Spinal cord (tissue), 10 donors: ENCODE measurements around the gene SYMPK. TPM values are rescaled to one million over a fixed set of nuclear protein-coding genes. Genes with fewer than 3 reads are reported as not detected.

Source experiments
- DNase-seq, 6 donors: peaks; one replicate each; pipeline versions ENCODE4 v3.0.0 to v3.0.0-alpha.2; 2013 to 2015; ENCODE audit warnings: low spot score in 6 of 6, low read depth in 4 of 6
- H3K27ac ChIP-seq: one replicate; pipeline ENCODE4 v1.5.1; 2013; ENCODE audit warnings: low read depth, low read length, control low read depth
- H3K27me3 ChIP-seq: one replicate; pipeline ENCODE4 v1.6.1; 2013; ENCODE audit warnings: low read length; ENCODE audit not compliant: control insufficient read depth, insufficient read depth
- H3K36me3 ChIP-seq: one replicate; pipeline ENCODE4 v1.6.1; 2013; ENCODE audit warnings: low read length; ENCODE audit not compliant: control insufficient read depth, insufficient read depth
- H3K4me1 ChIP-seq: one replicate; pipeline ENCODE4 v1.6.1; 2013; ENCODE audit warnings: low read length; ENCODE audit not compliant: control insufficient read depth, insufficient read depth
- H3K4me3 ChIP-seq: one replicate; pipeline ENCODE4 v1.5.1; 2013; ENCODE audit warnings: low read depth, low read length, control low read depth
- H3K9me3 ChIP-seq: one replicate; pipeline ENCODE4 v1.6.1; 2013; ENCODE audit warnings: low read length; ENCODE audit not compliant: control insufficient read depth, insufficient read depth
- WGBS: methylation state at CpG from one replicate; pipeline ENCODE4 v1.1.5; 2013; ENCODE audit warnings: missing lambda C conversion rate; ENCODE audit not compliant: insufficient coverage; 5-methylcytosine and 5-hydroxymethylcytosine counted together
- polyA plus RNA-seq, 2 donors: library from polyadenylated mRNA; unstranded; fragments of 120-200 nt; gene quantifications; one replicate each; pipeline ENCODE4 v1.2.1, GENCODE V29; 2013; ENCODE audit not compliant: insufficient read length in 2 of 2
- total RNA-seq, 2 donors: library from RNA; depleted of rRNA in 1 of 2; stranded (reverse); fragments of 120-200 nt in 1 of 2; fragments of >200 nt in 1 of 2; gene quantifications; one replicate each; pipeline versions ENCODE4 v1.2.3 to v1.2.4, GENCODE V29; 2013 to 2014
- donor health status: healthy.

SYMPK gene
- total and polyA plus RNA-seq, 4 donors = 23.2 to 63.9 (median 45.5) TPM

DNA sequence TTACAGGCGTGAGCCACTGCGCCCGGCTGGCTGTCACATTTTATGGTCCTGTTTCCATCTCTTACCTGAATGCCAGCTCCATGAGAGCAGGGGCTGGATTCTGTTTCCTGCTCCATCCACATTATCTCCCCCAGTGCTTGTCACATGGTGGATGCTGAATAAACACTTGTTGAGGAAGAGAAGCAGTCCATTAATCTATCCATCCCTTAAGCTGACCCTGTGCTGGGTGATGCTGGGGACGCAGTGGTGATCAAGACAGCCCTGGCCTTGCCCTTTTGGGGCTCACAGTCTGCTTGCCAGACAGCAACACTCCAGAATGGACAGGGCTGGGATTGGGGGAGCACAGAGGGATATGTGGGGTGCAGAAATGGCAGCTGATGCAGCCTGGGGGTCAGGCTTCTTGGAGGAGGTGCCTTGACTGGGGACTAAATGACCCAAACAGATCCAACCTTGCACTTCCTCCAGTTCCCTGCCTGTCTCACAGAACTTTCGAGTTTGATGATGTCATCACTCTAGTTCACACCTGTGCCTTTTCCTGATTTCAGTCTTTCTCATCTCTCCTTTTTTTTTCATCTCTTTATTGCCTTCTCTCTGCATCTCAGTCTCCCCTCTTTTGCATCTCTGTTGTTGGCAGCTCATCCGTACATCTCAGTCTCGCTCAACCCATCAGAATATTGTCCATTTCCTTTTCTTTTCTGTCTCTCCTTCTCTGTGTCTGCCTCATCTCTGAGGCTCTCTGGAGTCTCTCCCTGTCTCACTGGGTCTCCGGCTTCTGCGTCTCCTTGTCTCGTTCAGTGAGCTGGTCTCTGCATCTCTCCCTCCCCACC lies 18.3 kb upstream of the SYMPK start:
- H3K9me3 ChIP-seq = no peaks in the 10 kb centered on the region
- 78% methylated on average over 10 of the region's 10 CpGs for WGBS

DNA sequence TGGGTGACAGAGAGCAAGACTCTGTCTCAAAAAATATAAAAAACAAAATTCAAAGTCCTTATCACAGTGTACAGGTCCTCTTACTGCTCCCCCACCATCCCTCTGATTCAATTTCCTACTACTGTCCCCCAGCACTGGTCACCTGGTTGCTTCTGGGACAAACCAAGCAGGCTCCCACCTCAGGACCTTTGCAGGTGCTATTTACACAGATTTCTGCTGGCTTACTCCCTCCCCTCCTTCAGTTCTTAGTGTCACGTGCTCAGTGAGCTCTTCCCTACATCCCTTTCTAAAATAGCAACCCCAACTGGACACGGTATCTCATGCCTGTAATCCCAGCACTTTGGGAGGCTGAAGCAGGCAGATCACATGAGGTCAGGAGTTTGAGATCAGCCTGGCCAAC lies 17.0 kb upstream of the SYMPK start:
- Histone ChIP-seq H3K27ac (no peak overlapping the region), H3K36me3 (peaks cover 35% of the 10 kb centered on the region), H3K4me3 (no peak overlapping the region), H3K27me3 (peaks cover 11% of the 10 kb centered on the region), H3K4me1 (peaks cover 45% of the 10 kb centered on the region), H3K9me3 (no peaks in the 10 kb centered on the region)
- DNase-seq = no peak
- WGBS = 83% methylated on average over 2 of the region's 2 CpGs

More for the DNA sequence above, 18.3 kb upstream of the SYMPK start:
- peaks cover 49% of the 10 kb centered on the region for H3K4me1 ChIP-seq
- H3K36me3 ChIP-seq = peaks cover 38% of the 10 kb centered on the region
- peaks cover 9% of the 10 kb centered on the region for H3K27me3 ChIP-seq
- H3K27ac ChIP-seq = no peak overlapping the region
- DNase-seq = no peak
- H3K4me3 ChIP-seq = no peak overlapping the region

DNA sequence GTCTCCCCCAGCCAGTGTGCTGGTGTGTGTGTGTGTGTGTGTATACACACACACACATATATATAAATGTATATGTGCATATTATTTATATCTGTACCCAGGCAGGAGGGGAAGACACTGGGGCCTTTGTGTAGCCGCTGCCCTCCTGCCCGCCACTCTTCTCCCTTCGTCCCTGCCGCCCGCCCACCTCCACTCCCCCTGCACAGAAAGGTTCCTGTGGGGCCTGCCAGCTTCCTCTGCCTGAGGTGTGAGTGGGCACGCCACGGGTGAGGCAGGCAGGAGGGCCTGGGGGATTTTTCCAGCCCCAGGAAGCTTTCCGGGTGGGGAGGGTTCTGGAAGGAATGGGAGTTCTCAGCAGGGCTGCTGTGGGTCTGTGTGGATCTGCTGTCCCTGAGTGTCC lies 16.1 kb upstream of the SYMPK start:
- DNase-seq = no peak
- peaks cover 36% of the 10 kb centered on the region for H3K4me1 ChIP-seq
- H3K36me3 ChIP-seq = peaks cover 26% of the 10 kb centered on the region
- H3K27me3 ChIP-seq = peaks cover 11% of the 10 kb centered on the region
- no peak overlapping the region for H3K27ac ChIP-seq
- WGBS = 72% methylated on average over 5 of the region's 8 CpGs
- H3K4me3 ChIP-seq = no peak overlapping the region
- H3K9me3 ChIP-seq = no peaks in the 10 kb centered on the region

DNA sequence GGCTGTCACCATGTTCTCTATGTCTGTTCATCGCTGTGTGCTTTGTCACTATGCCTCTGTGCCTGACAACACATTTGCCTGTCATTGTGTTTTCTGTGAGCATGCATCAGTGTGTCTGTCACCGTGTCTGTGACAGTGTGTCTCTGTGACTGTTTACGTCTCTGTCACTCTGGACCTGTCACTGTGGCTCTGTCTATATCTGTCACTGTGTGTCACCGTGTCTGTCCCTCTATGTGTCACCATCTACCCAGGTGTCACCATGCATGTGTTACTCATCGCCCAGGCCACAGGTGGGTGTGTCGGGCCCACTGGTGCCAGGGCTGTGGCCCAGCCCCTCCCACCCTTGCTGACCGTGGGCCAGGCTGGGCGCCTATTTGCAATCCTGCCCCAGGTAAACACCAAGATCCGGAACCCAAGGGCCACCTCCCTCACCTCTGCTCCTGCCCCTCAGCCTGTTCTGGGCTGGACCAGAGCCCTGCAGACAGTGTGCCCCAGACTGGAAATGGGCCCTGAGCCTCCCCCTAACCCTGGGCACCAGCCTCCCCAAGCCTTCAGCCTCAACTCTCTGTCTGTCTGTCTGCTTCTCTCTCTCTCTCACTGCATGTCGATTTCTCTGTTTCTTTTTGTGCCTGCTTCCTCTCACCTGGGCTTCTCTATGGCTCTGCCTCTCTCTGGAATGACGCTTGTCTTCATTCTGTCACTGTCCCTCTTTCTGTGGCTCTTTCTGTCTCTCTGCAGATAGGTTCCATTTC lies 15.3 kb upstream of the SYMPK start:
- no peak overlapping the region for H3K27ac ChIP-seq
- H3K9me3 ChIP-seq = no peaks in the 10 kb centered on the region
- no peak for DNase-seq
- peaks cover 11% of the 10 kb centered on the region for H3K27me3 ChIP-seq
- peaks cover 18% of the 10 kb centered on the region for H3K36me3 ChIP-seq
- 81% methylated on average over 11 of the region's 11 CpGs for WGBS
- H3K4me3 ChIP-seq = no peak overlapping the region
- H3K4me1 ChIP-seq = peaks cover 29% of the 10 kb centered on the region

DNA sequence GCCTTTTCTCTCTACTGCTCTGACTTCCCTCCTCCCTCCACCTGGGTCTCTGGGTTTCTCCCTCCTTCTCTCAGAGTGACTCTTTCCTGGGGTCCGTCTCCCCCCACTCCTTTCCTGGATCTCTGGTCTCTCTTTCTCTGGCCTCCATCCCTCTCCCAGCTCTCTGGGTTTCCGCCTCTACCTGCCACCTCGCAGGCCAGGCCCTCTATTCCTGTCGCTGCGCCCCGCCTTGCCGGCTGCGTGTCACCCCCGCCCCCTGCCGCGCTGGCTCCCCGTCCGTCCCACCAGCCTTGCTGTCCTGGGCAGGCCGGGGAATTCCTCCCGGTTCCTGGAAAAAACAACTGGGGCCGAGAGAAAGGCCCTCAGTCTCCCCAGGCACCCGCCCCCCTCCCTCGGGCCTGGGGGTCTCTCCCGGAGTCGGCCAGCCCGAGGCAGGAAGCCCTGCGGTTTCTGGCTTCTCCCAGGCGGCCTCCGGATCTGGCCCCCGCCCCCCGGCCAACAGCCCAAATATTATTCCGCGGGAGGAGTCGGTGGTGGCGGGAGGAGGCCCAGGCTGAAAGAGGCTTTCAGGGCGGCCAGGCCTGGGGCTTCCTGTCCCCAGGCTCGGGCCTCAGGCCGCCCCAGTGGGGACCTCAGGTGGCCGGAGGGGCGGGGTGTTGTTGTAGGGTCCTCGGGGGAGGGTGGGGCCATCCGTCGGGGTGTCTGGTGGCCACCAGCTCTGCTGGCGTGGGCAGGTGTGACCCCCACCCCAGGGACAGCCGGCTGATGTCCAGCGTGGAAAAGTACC lies 13.7 kb upstream of the SYMPK start:
- Histone ChIP-seq H3K27ac (peak overlapping the region; percentile 29), H3K36me3 (peaks cover 5% of the 10 kb centered on the region), H3K9me3 (no peaks in the 10 kb centered on the region), H3K4me1 (peaks cover 12% of the 10 kb centered on the region), H3K27me3 (peaks cover 11% of the 10 kb centered on the region), H3K4me3 (no peak overlapping the region)
- DNase-seq = peak in 1 of 6 donors; percentile 29
- 17% methylated on average over 33 of the region's 41 CpGs for WGBS

DNA sequence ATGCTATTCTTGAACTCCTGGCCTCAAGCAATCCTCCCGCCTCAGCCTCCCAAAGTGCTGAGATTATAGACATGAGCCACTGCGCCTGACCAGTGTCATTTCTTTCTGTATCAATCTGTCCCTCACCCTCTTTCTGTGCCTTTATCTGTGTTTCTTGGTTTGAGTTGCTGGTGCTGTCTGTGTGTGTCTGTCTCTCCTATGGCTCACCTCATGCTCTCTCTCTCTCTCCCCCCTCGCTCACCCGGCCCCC lies 13.1 kb upstream of the SYMPK start:
- WGBS = 23% methylated on average over 2 of the region's 4 CpGs
- H3K27ac ChIP-seq = no peak overlapping the region
- H3K27me3 ChIP-seq = peaks cover 11% of the 10 kb centered on the region
- peaks cover 2% of the 10 kb centered on the region for H3K36me3 ChIP-seq
- H3K4me3 ChIP-seq = no peak overlapping the region
- no peak for DNase-seq
- no peaks in the 10 kb centered on the region for H3K9me3 ChIP-seq
- H3K4me1 ChIP-seq = peaks cover 12% of the 10 kb centered on the region

DNA sequence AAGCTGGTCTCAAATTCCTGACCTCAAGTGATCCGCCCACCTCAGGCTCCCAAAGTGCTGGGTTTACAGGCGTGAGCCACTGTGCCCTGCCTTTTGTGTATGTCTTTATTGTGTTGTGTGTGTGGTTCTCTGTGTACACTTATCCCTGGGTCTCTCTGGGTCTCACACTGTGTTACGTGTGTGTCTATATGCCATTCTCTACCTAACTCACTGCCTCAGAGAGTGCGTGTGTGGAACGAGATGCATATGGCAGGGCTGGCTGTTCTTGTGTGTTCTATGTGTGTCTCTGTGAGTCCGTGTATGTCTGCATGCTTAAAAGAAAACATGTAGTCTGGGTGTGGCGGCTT lies 11.6 kb upstream of the SYMPK start:
- no peak for DNase-seq
- H3K4me1 ChIP-seq = peaks cover 12% of the 10 kb centered on the region
- H3K4me3 ChIP-seq = no peak overlapping the region
- no peaks in the 10 kb centered on the region for H3K36me3 ChIP-seq
- H3K27ac ChIP-seq = no peak overlapping the region
- peaks cover 11% of the 10 kb centered on the region for H3K27me3 ChIP-seq
- WGBS = 90% methylated on average over 4 of the region's 7 CpGs
- no peaks in the 10 kb centered on the region for H3K9me3 ChIP-seq

DNA sequence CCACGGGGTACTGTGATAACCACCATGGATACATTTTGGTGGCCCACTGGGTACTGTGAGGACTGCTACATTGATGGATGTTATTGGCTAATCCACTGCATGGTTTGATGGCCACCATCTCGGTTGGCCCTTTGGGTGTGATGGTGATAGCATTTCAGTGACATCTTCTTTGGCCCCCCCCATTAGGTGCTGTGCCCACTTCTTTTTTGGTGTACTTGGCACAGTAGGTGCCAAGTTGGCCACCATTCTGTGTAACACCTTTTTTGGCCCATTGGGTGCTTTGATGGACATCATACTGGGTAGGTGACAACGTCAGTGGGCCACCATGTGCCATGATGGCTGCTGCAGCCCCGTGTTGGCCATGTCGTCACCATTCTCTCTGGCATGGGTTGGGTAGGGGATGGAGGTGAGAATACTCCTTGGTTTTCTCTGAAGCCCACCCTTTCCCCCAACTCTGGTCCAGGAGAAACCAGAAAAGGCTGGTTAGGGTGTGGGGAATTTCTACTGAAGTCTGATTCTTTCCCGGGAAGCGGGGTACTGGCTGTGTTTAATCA lies 10.3 kb upstream of the SYMPK start:
- Histone ChIP-seq H3K4me3 (no peak overlapping the region), H3K27me3 (peaks cover 11% of the 10 kb centered on the region), H3K36me3 (no peaks in the 10 kb centered on the region), H3K4me1 (peaks cover 12% of the 10 kb centered on the region), H3K9me3 (no peaks in the 10 kb centered on the region), H3K27ac (no peak overlapping the region)
- WGBS = 83% methylated on average over 4 of the region's 7 CpGs
- DNase-seq = no peak

DNA sequence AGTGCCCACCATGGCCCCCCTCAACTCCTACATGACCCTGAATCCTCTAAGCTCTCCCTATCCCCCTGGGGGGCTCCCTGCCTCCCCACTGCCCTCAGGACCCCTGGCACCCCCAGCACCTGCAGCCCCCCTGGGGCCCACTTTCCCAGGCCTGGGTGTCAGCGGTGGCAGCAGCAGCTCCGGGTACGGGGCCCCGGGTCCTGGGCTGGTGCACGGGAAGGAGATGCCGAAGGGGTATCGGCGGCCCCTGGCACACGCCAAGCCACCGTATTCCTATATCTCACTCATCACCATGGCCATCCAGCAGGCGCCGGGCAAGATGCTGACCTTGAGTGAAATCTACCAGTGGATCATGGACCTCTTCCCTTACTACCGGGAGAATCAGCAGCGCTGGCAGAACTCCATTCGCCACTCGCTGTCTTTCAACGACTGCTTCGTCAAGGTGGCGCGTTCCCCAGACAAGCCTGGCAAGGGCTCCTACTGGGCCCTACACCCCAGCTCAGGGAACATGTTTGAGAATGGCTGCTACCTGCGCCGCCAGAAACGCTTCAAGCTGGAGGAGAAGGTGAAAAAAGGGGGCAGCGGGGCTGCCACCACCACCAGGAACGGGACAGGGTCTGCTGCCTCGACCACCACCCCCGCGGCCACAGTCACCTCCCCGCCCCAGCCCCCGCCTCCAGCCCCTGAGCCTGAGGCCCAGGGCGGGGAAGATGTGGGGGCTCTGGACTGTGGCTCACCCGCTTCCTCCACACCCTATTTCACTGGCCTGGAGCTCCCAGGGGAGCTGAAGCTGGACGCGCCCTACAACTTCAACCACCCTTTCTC lies 9.4 kb upstream of the SYMPK start:
- no peak overlapping the region for H3K4me3 ChIP-seq
- peaks cover 12% of the 10 kb centered on the region for H3K4me1 ChIP-seq
- no peaks in the 10 kb centered on the region for H3K36me3 ChIP-seq
- H3K9me3 ChIP-seq = no peaks in the 10 kb centered on the region
- DNase-seq = no peak
- peaks cover 11% of the 10 kb centered on the region for H3K27me3 ChIP-seq
- 91% methylated on average over 22 of the region's 34 CpGs for WGBS
- no peak overlapping the region for H3K27ac ChIP-seq
